Kidney epithelial cell (primary cell): ENCODE measurements around the gene TAF4. TPM values are rescaled to one million over a fixed set of nuclear protein-coding genes. Genes with fewer than 3 reads are reported as not detected.

Experiments used
- DNase-seq: peaks from one replicate; pipeline ENCODE4 v3.0.0-alpha.2; 2010; ENCODE audit warnings: low read depth
- H3K27me3 ChIP-seq: 2 replicates; pipeline ENCODE4 v1.6.0; 2011; ENCODE audit warnings: low read length; ENCODE audit not compliant: control insufficient read depth, insufficient read depth
- H3K36me3 ChIP-seq: 2 replicates; pipeline ENCODE4 v1.5.1; 2011; ENCODE audit warnings: low read length; ENCODE audit not compliant: control insufficient read depth, insufficient read depth
- H3K4me3 ChIP-seq: 2 replicates; pipeline ENCODE4 v1.5.1; 2011; ENCODE audit warnings: low read depth, mild to moderate bottlenecking, control low read depth, low read length
- total RNA-seq: library from RNA; depleted of rRNA; stranded (reverse); fragments of >200 nt; gene quantifications from 2 replicates; pipeline ENCODE4 v1.2.3, GENCODE V29; 2015
- TF ChIP-seq, protein P1 (sequence below): IDR thresholded peaks from 2 replicates; pipeline ENCODE4 v1.5.1; 2011; ENCODE audit warnings: mild to moderate bottlenecking, moderate library complexity, low read length, control low read depth, inconsistent platforms; ENCODE audit not compliant: insufficient read depth, poor library complexity, severe bottlenecking

The TAF4 gene
- total RNA-seq, 1 donor from 2014 or later, result 5.9 TPM

GRCh38 chr20:62048346-62048761 is 17.3 kb downstream of the TAF4 start:
- no peak overlapping the region for H3K4me3 ChIP-seq

GRCh38 chr20:62047666-62048345 is 17.9 kb downstream of the TAF4 start:
- no peak for DNase-seq
- no peaks in the 10 kb centered on the region for H3K36me3 ChIP-seq
- TF ChIP-seq, protein P1, sequence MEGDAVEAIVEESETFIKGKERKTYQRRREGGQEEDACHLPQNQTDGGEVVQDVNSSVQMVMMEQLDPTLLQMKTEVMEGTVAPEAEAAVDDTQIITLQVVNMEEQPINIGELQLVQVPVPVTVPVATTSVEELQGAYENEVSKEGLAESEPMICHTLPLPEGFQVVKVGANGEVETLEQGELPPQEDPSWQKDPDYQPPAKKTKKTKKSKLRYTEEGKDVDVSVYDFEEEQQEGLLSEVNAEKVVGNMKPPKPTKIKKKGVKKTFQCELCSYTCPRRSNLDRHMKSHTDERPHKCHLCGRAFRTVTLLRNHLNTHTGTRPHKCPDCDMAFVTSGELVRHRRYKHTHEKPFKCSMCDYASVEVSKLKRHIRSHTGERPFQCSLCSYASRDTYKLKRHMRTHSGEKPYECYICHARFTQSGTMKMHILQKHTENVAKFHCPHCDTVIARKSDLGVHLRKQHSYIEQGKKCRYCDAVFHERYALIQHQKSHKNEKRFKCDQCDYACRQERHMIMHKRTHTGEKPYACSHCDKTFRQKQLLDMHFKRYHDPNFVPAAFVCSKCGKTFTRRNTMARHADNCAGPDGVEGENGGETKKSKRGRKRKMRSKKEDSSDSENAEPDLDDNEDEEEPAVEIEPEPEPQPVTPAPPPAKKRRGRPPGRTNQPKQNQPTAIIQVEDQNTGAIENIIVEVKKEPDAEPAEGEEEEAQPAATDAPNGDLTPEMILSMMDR, result no peak
- no peaks in the 10 kb centered on the region for H3K27me3 ChIP-seq
- no peak overlapping the region for H3K4me3 ChIP-seq

More at GRCh38 chr20:62048346-62048761, 17.3 kb downstream of the TAF4 start:
- no peak for DNase-seq
- no peaks in the 10 kb centered on the region for H3K36me3 ChIP-seq
- TF ChIP-seq, protein P1, result no peak
- H3K27me3 ChIP-seq, result no peaks in the 10 kb centered on the region

DNA sequence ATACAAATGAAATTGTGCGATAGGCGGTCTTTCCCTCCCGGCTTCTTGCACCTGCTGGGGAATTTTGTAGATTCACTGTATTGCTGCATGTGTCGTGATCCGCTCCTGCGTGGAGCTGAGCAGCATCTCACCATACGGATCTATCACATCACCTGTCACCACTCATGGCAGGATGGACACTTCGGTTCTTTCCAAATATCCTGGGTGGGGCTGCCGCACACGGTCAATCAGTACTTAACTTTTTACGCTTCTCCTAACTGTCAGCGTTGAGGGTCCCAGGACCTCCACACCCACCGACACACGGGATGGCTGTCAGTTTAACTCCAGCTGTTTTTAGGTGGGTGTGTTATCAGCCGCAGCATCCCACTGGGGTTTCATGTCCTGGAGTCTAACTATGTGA is 19.2 kb downstream of the TAF4 start:
- Histone ChIP-seq H3K36me3 (no peaks in the 10 kb centered on the region), H3K27me3 (no peaks in the 10 kb centered on the region), H3K4me3 (no peak overlapping the region)
- TF ChIP-seq, protein P1, result no peak
- DNase-seq, result no peak

GRCh38 chr20:62045529-62046285 is 20.0 kb downstream of the TAF4 start:
- no peaks in the 10 kb centered on the region for H3K36me3 ChIP-seq
- DNase-seq, result no peak
- TF ChIP-seq, protein P1, result no peak
- H3K4me3 ChIP-seq, result no peak overlapping the region
- H3K27me3 ChIP-seq, result no peaks in the 10 kb centered on the region

DNA sequence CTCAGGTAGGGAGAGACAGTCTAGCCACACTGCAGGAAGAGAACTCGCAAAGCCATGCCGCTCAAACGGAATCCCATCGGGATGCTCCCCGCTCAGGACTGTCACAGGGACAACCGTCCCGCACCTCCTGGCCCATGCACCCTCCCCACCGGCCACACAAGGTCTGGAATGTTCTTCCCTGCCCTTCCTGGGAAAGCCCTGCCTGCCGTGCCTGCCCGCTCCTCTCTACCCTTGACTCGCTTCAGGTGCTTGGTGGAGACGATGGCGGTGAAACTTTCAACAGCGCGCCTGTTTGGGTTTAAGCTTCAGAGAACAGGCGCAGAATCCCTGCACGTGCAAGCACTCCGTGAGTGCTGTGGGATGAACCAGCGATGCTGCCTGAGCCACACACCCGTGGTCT is 20.6 kb downstream of the TAF4 start:
- TF ChIP-seq, protein P1, result no peak
- H3K36me3 ChIP-seq, result no peaks in the 10 kb centered on the region
- no peak overlapping the region for H3K4me3 ChIP-seq
- no peak for DNase-seq
- H3K27me3 ChIP-seq, result no peaks in the 10 kb centered on the region
